Prostate gland (tissue), 2 donors: ENCODE data around the gene FRMD4A. TPM values are rescaled to one million over a fixed set of nuclear protein-coding genes. Genes with fewer than 3 reads are reported as not detected.
A peak's percentile ranks its signal among the peaks of the same experiment; 100 is the strongest.
"Not testable (repeated sequence)": the region's sequence is repeated elsewhere in the genome, so short reads cannot be mapped to it uniquely, and the experiment has no call there.

Experiments
- DNase-seq: peaks from one replicate; pipeline ENCODE4 v3.0.0-alpha.2; 2019; ENCODE audit warnings: low spot score
- H3K27ac ChIP-seq, 2 donors: fragments of 200-600 bp; sonication (generic); 2 replicates each; pipeline ENCODE4 v1.5.1; 2017 to 2019
- H3K27me3 ChIP-seq: fragments of 200-600 bp; sonication (generic); replicated peaks from 2 replicates; pipeline ENCODE4 v1.5.1; 2019; ENCODE audit not compliant: insufficient read depth
- H3K36me3 ChIP-seq, 2 donors: fragments of 200-600 bp; sonication (generic); 1 replicate in 1 of 2; 2 replicates in 1 of 2; pipeline versions ENCODE4 v1.5.1 to v1.8.1; 2017 to 2019
- H3K4me1 ChIP-seq: fragments of 200-600 bp; sonication (generic); replicated peaks from 2 replicates; pipeline ENCODE4 v1.5.1; 2019
- H3K4me3 ChIP-seq, 2 donors: fragments of 200-600 bp; sonication (generic); 2 replicates each; pipeline ENCODE4 v1.5.1; 2017 to 2019
- H3K9me3 ChIP-seq: fragments of 200-600 bp; sonication (generic); 2 replicates; pipeline ENCODE4 v1.5.1; 2017
- CTCF ChIP-seq, 4 experiments: fragments of 200-600 bp in 2 of 4; fragments of 450-650 bp in 2 of 4; sonication (generic) in 2 of 4; IDR thresholded peaks; 1 replicate in 3 of 4; 2 replicates in 1 of 4; pipeline ENCODE4 v1.5.1; 2016 to 2019; ENCODE audit warnings: antibody characterized with exemption in 4 of 4, mild to moderate bottlenecking in 2 of 4, moderate library complexity in 2 of 4
- POLR2A ChIP-seq: fragments of 450-650 bp; IDR thresholded peaks from one replicate; pipeline ENCODE4 v1.6.1; 2016; ENCODE audit warnings: antibody characterized with exemption, mild to moderate bottlenecking
- POLR2AphosphoS5 ChIP-seq: sonication (generic); formaldehyde crosslinking; IDR thresholded peaks from one replicate; pipeline ENCODE4 v1.6.1; 2017; ENCODE audit warnings: antibody characterized with exemption
- whole genome bisulfite sequencing: methylation state at CpG from one replicate; pipeline ENCODE4 v1.1.5; 2018; 5-methylcytosine and 5-hydroxymethylcytosine counted together
- intact Hi-C: fragments of 100-400 bp; cut with DNase I; formaldehyde crosslinking; loops from one replicate; pipeline ENCODE4 v1.14.2; 2022
- total RNA-seq, 2 donors: library from RNA; depleted of rRNA; stranded (reverse); fragments of >200 nt; gene quantifications; one replicate each; pipeline ENCODE4 v1.1.0, GENCODE V29; 2016

FRMD4A gene
- total RNA-seq, 2 donors from 2014 or later = 38.0 to 53.2 TPM

GRCh38 chr10:13717936-13718772, 612.6 kb downstream of the FRMD4A start:
- H3K4me3 ChIP-seq = peak overlapping the region; percentile 24 to 30
- H3K9me3 ChIP-seq = no peaks in the 10 kb centered on the region
- H3K4me1 ChIP-seq = peaks cover 12% of the 10 kb centered on the region
- intact Hi-C loops = no loop called here
- peak overlapping the region; percentile 67 to 74 for H3K27ac ChIP-seq
- DNase-seq = peak; percentile 84
- H3K27me3 ChIP-seq = no peaks in the 10 kb centered on the region
- TF ChIP-seq CTCF (IDR thresholded peaks at IDR 0.05) = no peak
- TF ChIP-seq POLR2A = no peak
- no peak for TF ChIP-seq POLR2AphosphoS5
- WGBS = 10% methylated on average over 26 of the region's 26 CpGs
- H3K36me3 ChIP-seq = no peaks in the 10 kb centered on the region

GRCh38 chr10:13717571-13717935, 613.2 kb downstream of the FRMD4A start:
- no peaks in the 10 kb centered on the region for H3K36me3 ChIP-seq
- peaks cover 12% of the 10 kb centered on the region for H3K4me1 ChIP-seq
- peak overlapping the region; percentile 24 to 30 for H3K4me3 ChIP-seq
- peak overlapping the region; percentile 67 to 74 for H3K27ac ChIP-seq
- no peaks in the 10 kb centered on the region for H3K9me3 ChIP-seq
- TF ChIP-seq POLR2A (no peak), POLR2AphosphoS5 (no peak), CTCF (IDR thresholded peaks at IDR 0.05) (no peak)
- intact Hi-C loops = no loop called here
- DNase-seq = peak; percentile 15
- no peaks in the 10 kb centered on the region for H3K27me3 ChIP-seq
- WGBS = 25% methylated on average over 8 of the region's 8 CpGs

GRCh38 chr10:13716081-13717071, 614.3 kb downstream of the FRMD4A start:
- no peak for DNase-seq
- Histone ChIP-seq H3K27me3 (no peaks in the 10 kb centered on the region), H3K4me3 (no peak overlapping the region), H3K27ac (peak overlapping the region in 1 of 2 donors; percentile 67), H3K36me3 (no peaks in the 10 kb centered on the region), H3K4me1 (peaks cover 12% of the 10 kb centered on the region), H3K9me3 (no peaks in the 10 kb centered on the region)
- TF ChIP-seq POLR2AphosphoS5 = no peak
- 88% methylated on average over 10 of the region's 10 CpGs for WGBS
- intact Hi-C loops = no loop called here

DNA sequence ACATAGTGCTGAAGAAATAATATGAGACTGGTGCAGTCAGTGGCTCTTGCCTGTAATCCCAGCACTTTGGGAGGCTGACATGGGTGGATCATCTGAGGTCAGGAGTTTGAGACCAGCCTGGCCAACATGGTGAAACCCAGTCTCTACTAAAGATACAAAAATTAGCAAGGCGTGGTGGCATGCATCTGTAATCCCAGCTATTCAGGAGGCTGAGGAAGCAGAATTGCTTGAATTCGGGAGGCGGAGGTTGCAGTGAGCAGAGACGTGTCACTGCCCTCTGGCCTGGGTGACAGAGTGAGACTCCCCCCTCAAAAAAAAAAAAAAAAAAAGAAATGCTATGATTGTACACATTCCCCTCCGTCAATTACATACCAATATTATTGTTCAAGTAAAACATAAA, 615.1 kb downstream of the FRMD4A start:
- intact Hi-C loops, DNase-seq, H3K4me3 ChIP-seq, H3K9me3 ChIP-seq, H3K27ac ChIP-seq, H3K36me3 ChIP-seq, H3K27me3 ChIP-seq: not testable (repeated sequence)
- H3K4me1 ChIP-seq = peaks cover 12% of the 10 kb centered on the region
- WGBS = 79% methylated on average over 5 of the region's 5 CpGs

- no peak overlapping the region for H3K27ac ChIP-seq
- no peak for TF ChIP-seq CTCF (IDR thresholded peaks at IDR 0.05)
- TF ChIP-seq POLR2AphosphoS5 = no peak
- TF ChIP-seq POLR2A = no peak
- no peaks in the 10 kb centered on the region for H3K36me3 ChIP-seq
- 84% methylated on average over 5 of the region's 5 CpGs for WGBS
- no peak overlapping the region for H3K4me3 ChIP-seq
- no peak for DNase-seq
- peaks cover 11% of the 10 kb centered on the region for H3K4me1 ChIP-seq
- intact Hi-C loops = no loop called here
- H3K9me3 ChIP-seq = no peaks in the 10 kb centered on the region
- no peaks in the 10 kb centered on the region for H3K27me3 ChIP-seq
Observed at GRCh38 chr10:13715100-13715499, 615.6 kb downstream of the FRMD4A start.
